ENCODE data around the gene TCN1.
"Not testable (repeated sequence)": the region's sequence is repeated elsewhere in the genome, so short reads cannot be mapped to it uniquely, and the experiment has no call there.

Gene TCN1

GRCh38 chr11:59857439-59858434 lies 8.6 kb downstream of the TCN1 start:
- no peak for DNase-seq (ENCODE audit: low read depth)

GRCh38 chr11:59854871-59855270 lies 11.4 kb downstream of the TCN1 start:
- no peak for DNase-seq (ENCODE audit: low read depth)

GRCh38 chr11:59851416-59851815 lies 14.9 kb downstream of the TCN1 start:
- not testable (repeated sequence) for DNase-seq (ENCODE audit: low read depth)

- DNase-seq (ENCODE audit: low read depth): not testable (repeated sequence)
These were observed 16.7 kb downstream of the TCN1 start for GRCh38 chr11:59849551-59849950.

GRCh38 chr11:59849129-59849528 lies 17.2 kb downstream of the TCN1 start:
- DNase-seq (ENCODE audit: low read depth): no peak

- DNase-seq (ENCODE audit: low read depth): not testable (repeated sequence)
These were observed 17.8 kb downstream of the TCN1 start for GRCh38 chr11:59848439-59848838.

GRCh38 chr11:59847626-59848025 lies 18.7 kb downstream of the TCN1 start:
- DNase-seq (ENCODE audit: low read depth): no peak

GRCh38 chr11:59846556-59846955 lies 19.7 kb downstream of the TCN1 start:
- DNase-seq (ENCODE audit: low read depth): no peak

GRCh38 chr11:59845399-59845798 lies 20.9 kb downstream of the TCN1 start, which contains the start of gene CBLIF:
CBLIF (minus strand) TSS chr11:59845499; CDS start chr11:59845453, 46 bp downstream.
- no peak for DNase-seq (ENCODE audit: low read depth)

- no peak for DNase-seq (ENCODE audit: low read depth)
These were observed 24.0 kb downstream of the TCN1 start for GRCh38 chr11:59842316-59842715.

GRCh38 chr11:59841514-59841913 lies 24.8 kb downstream of the TCN1 start:
- DNase-seq (ENCODE audit: low read depth): no peak

GRCh38 chr11:59839615-59840014 lies 26.7 kb downstream of the TCN1 start:
- no peak for DNase-seq (ENCODE audit: low read depth)

- no peak for DNase-seq (ENCODE audit: low read depth)
These were observed 32.7 kb downstream of the TCN1 start for GRCh38 chr11:59833602-59834001.

GRCh38 chr11:59829358-59829757 lies 36.9 kb downstream of the TCN1 start:
- DNase-seq (ENCODE audit: low read depth): no peak

- peak; percentile 62 for DNase-seq (ENCODE audit: low read depth)
These were observed 43.2 kb downstream of the TCN1 start for GRCh38 chr11:59822989-59823566.

GRCh38 chr11:59818572-59818971 lies 47.7 kb downstream of the TCN1 start:
- no peak for DNase-seq (ENCODE audit: low read depth)

- not testable (repeated sequence) for DNase-seq (ENCODE audit: low read depth)
These were observed 49.9 kb downstream of the TCN1 start for GRCh38 chr11:59816434-59816833.

- no peak for DNase-seq (ENCODE audit: low read depth)
These were observed 50.5 kb downstream of the TCN1 start for GRCh38 chr11:59815754-59816153.

- no peak for DNase-seq (ENCODE audit: low read depth)
These were observed 52.3 kb downstream of the TCN1 start for GRCh38 chr11:59814021-59814420.

- no peak for DNase-seq (ENCODE audit: low read depth)
These were observed 52.9 kb downstream of the TCN1 start for GRCh38 chr11:59813364-59813763.

GRCh38 chr11:59812220-59812619 lies 54.1 kb downstream of the TCN1 start:
- no peak for DNase-seq (ENCODE audit: low read depth)

- DNase-seq (ENCODE audit: low read depth): no peak
These were observed 55.4 kb downstream of the TCN1 start for GRCh38 chr11:59810911-59811259.

- DNase-seq (ENCODE audit: low read depth): peak; percentile 82
These were observed 55.9 kb downstream of the TCN1 start, which contains the start of gene MRPL16 for GRCh38 chr11:59810189-59810910. MRPL16 (minus strand) TSS chr11:59810778; CDS start chr11:59810658, 120 bp downstream.
